NCI-H2196 treated with DMSO at 0.1 percent for 48 hours (cell line): Measurements from ENCODE around the gene PPP2R3B.
"Not testable (repeated sequence)": the region's sequence is repeated elsewhere in the genome, so short reads cannot be mapped to it uniquely, and the experiment has no call there.

Experiments
- DNase-seq: peaks from one replicate; lab custom pipeline; 2025; ENCODE audit not compliant: unreplicated experiment; lab: John Stamatoyannopoulos, UW

PPP2R3B gene

DNA sequence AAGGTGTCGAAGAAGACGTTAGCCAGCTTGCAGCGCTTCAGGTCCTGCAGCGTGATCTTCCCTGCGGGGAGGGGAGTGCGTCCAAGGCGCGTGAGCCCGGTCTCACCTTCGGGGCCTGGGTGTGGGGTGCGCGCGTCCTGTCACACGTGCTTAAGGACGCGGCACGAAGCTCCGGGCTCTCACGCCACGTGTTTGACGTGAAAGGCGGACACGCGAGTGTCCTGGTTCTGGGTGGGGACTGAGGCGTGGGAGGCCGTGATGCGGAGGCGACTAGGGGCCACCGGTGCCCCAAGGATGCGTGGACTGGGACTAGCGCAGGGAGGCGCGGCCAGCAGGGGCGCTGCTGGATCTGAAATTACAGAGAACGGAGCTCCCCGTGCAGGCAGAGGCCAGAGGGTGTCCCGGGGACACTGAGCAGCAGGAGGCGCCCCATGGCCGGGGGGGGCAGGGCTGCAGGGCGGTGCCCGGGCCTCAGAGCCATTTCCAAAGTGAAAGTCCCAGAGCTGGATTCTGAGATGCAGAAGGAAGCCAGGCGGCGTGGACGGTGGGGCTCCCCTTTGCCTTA, 47.8 kb downstream of the PPP2R3B start:
- no peak for DNase-seq

GRCh38 chrX:338281-338835, 48.3 kb downstream of the PPP2R3B start:
- DNase-seq: no peak

- DNase-seq: no peak
Observed at GRCh38 chrX:337331-337831, 49.3 kb downstream of the PPP2R3B start.

- DNase-seq: no peak
Observed at GRCh38 chrX:336227-336626, 50.5 kb downstream of the PPP2R3B start.

- no peak for DNase-seq
Observed at GRCh38 chrX:335758-336155, 51.0 kb downstream of the PPP2R3B start.

- DNase-seq: no peak
Observed at GRCh38 chrX:334971-335757, 51.5 kb downstream of the PPP2R3B start.

DNA sequence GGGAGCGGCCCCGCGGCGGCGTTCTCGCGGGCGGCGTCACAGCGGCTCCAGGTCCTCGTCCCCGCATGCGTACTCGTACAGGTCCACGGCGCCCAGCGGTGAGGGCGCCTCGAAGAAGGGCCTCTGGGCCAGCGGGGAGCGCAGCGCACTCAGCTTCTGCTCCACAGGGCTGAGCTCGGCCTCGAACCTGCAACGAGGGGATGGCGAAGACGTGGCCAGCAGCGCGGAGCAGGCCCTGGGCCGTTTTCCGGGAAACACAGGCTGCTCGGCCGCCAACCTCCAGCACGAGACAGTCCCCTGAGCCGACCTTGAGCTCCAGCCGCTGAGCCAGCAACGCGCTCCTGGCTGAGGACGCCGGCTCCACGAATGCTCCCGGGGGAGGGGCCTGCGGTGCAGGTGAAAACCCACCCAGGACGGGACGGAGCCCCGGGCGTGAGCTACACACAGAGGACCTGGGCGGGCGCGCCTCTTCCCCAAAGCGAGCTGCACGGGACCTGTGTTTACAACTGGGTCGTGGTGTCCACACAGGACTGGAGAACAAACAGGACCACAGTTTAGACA, 52.3 kb downstream of the PPP2R3B start:
- no peak for DNase-seq

DNA sequence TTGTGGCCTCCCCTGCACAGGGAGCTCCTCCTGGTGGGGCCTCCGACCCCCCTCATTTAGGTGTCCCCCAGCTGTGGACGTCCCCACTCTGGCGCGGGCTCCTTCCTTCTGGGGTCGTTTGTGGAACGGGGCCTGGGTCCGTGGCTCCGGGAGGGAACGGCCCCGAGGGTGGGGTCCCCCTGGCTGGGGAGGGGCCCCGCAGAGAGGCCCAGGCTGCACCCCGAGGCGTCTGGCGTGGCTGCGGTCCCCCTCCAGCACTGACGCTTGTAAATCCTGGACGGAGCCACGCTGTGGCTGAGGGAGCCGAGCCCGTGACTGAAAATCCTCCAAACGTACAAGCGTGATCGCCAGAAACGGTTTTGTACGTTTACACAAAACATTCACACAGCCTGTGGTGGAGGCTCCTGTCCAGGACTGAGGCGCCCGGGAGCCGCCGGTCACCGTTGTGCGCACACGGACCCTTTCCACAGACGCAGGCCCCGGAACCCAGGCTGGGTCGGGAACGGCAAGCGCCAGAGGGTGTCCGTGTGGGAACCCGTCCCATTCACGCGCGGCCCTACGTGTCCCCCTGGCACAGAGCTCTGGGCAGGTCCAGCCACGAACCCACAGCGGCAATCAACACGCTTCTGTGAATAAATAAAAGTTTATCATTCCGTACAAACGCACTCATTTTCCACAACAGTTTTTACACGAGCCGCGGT, 52.9 kb downstream of the PPP2R3B start:
- no peak for DNase-seq

- DNase-seq: no peak
Observed at GRCh38 chrX:332916-333610, 53.6 kb downstream of the PPP2R3B start.

- DNase-seq: no peak
Observed at GRCh38 chrX:332496-332860, 54.2 kb downstream of the PPP2R3B start.

GRCh38 chrX:331825-332495, 54.7 kb downstream of the PPP2R3B start:
- no peak for DNase-seq

DNA sequence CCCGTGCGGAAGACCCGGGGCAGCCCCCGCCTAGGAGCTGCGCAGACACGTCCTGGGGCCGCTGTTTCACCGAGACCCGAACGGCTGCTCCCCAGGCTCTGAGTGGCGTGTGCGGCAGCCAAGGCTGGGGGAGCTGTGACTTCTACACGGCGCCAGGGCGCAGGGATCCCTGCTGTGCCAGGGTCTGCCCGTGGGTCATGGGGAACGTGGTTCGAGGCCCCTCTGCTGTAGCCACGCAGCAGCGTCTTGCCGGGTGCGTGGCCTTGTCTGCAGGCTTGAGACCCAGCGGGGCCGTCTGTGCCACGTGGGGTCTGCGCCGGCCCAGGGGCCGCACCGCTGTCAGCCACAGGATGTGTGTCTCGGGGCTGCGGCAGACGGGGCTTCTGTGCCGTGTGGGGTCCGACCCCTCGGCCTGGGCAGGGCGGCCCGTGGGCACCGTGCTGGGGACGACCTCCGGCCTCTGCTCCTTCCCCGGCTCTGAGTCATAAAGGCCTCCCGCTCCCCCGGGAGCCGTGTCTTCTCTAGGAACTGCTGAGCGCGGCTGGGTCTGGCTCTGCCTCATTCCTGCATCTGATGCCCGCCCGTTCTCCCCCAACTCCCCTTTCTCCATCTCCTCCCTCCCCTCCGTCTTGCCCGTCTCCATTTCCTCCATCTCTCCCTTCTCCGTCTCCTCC, 55.4 kb downstream of the PPP2R3B start:
- no peak for DNase-seq

GRCh38 chrX:330726-331150, 56.0 kb downstream of the PPP2R3B start:
- no peak for DNase-seq

DNA sequence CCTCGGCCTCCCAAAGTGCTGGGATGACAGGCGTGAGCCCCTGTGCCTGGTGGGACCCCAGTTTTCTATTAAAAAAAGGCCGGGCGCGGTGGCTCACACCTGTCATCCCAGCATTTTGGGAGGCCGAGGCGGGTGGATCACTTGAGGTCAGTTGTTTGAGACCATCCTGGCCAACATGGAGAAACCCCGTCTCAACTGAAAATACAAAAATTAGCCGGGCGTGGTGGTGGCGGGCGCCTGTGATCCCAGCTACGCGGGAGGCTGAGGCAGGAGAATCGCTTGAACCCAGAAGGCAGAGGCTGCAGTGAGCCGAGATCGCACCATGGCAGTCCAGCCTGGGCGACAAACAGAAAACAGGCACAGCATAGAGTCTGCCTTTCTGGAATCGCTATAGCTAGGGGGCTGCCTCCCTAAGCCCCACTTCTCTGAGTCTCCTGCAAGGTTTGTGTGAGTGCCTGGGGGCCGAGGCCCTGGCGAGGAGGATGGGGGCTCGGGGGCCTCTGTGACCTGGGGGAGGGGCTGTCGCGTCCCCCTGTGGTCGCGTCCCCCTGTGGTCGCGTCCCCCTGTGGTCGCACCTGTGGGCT, 56.5 kb downstream of the PPP2R3B start:
- DNase-seq: not testable (repeated sequence)

DNA sequence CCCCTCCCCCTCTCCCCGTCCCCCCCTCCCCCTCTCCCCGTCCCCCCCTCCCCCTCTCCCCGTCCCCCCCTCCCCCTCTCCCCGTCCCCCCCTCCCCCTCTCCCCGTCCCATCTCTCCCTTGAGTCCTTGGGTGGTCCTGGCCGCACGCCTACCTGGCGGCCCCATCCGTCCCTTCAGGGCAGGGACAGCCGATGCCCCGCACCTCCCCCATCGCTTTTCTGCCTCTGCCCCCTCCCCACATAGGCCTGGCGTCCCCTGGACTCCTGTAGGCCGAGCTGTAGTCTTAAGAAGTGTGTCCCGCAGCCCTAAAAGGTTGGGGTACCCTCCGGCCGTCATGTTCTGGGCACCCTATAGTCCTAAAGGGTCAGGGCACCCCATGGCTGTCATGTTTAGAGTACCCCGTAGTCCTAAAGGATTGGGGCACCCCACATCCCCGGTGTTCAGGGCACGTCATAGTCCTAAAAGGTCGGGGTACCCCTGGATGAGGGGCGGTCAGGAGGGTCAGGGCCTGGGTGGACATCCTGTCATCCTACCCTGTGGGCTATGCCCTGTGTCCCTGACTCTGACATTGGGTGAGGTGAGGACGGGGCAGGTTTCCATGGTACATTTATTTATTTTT, 57.3 kb downstream of the PPP2R3B start:
- no peak for DNase-seq

GRCh38 chrX:327660-328126, 59.0 kb downstream of the PPP2R3B start:
- DNase-seq: no peak

- not testable (repeated sequence) for DNase-seq
Observed at GRCh38 chrX:324664-325063, 62.0 kb downstream of the PPP2R3B start.

DNA sequence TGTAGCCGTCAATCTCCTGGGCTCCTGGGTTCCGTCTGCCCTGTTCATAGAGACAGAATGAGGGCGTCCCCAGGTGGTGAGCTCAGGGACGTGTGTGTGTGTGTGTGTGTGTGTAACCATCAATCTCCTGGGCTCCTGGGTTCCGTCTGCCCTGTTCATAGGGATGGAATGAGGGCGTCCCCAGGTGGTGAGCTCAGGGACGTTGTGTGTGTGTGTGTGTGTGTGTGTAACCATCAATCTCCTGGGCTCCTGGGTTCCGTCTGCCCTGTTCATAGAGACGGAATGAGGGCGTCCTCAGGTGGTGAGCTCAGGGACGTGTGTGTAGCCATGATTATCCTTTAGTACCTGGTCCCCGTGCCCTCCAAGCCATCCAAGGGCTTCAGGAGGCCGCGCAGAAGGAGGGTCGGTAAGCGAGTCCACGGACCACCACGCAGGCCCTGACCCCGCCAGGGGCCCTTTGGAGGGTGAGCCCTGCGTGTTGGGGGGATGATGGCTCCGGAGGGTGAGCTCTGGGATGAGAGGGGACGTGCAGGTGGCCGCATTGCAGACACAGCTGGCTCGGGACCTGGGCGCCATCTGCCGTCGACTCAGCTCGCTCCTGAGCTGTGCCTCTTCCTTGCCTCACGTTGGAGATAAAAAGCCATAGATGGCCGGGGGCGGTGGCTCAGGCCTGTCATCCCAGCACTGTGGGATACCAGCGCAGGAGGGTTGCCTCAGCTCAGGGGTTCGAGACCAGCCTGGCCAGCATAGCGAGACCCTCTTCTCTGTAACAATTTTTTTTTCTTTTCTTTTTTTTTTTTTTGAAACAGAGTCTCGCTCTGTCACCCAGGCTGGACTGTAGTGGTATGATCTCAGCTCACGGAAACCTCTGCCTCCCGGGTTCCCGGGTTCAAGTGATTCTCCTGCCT, 62.7 kb downstream of the PPP2R3B start:
- DNase-seq: no peak
